ENCODE data around the gene CSRP1. TPM values are rescaled to one million over a fixed set of nuclear protein-coding genes. Genes with fewer than 3 reads are reported as not detected.

CSRP1 gene
- total RNA-seq, 1 donor from 2014 or later = 823 TPM

DNA sequence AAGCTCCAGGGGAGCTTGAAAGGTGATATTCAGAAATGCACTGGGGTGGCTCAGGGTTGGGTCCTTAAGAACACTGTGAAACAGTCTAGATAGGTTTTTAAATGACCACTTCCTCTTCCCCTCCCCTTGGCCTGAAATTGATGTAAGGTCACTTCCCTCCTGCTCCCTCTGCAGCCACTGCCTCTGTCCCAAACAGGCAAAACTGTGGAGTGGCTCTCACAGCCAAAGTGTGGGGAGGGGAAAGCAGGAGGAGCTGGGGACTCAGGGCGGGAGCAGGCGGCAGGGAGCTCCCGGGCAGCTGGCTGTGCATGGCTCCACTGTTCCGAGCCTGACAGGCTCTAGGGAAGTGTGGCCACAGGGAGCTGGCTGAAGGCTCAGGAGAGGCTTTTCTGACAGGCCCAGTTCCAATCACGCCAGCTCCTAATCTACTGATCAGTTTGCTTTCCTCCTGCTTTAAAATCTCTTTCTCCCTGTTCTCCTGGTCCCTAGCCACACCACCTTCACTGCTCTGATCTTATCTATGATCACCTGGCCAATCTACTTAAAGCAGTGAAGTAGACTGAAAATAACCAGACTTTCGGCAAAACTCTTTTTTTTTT, 5.1 kb upstream of the CSRP1 start:
- no peak for DNase-seq (ENCODE audit: low read depth)
- TF ChIP-seq, protein P1, sequence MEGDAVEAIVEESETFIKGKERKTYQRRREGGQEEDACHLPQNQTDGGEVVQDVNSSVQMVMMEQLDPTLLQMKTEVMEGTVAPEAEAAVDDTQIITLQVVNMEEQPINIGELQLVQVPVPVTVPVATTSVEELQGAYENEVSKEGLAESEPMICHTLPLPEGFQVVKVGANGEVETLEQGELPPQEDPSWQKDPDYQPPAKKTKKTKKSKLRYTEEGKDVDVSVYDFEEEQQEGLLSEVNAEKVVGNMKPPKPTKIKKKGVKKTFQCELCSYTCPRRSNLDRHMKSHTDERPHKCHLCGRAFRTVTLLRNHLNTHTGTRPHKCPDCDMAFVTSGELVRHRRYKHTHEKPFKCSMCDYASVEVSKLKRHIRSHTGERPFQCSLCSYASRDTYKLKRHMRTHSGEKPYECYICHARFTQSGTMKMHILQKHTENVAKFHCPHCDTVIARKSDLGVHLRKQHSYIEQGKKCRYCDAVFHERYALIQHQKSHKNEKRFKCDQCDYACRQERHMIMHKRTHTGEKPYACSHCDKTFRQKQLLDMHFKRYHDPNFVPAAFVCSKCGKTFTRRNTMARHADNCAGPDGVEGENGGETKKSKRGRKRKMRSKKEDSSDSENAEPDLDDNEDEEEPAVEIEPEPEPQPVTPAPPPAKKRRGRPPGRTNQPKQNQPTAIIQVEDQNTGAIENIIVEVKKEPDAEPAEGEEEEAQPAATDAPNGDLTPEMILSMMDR (IDR thresholded peaks at IDR 0.05; ENCODE audit: insufficient read depth, low read length, poor library complexity, severe bottlenecking) = no peak
- Histone ChIP-seq H3K36me3 (ENCODE audit: control insufficient read depth, insufficient read depth, low read length) (no peaks in the 10 kb centered on the region), H3K27me3 (ENCODE audit: control insufficient read depth, insufficient read depth, low read length) (no peaks in the 10 kb centered on the region), H3K4me3 (ENCODE audit: low read depth, low read length) (no peak overlapping the region)

DNA sequence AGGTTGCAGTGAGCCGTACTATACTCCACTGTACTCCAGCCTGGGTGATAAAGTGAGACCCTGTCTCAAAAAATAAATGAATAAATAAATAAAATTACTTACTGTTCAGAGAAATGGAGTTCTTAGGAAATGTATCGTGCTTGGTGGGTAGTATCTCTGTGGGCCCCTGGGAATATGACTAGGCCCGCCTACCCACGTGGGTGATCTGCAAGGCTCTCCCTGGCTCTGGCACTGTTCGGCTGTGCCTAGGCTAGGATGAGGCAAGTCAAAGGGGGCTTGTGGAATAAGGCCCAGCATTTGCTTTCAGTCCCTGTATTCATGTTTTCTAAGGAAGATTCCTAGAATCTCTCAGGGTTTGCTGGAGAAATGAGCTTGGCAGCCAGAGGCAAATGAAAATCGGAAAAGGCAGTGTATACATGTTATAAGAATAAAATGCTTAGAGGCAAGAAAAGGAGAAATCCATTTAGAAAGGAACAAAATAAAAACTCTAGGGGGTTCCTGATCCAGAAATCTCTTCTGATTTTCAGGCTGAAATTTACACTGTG, 4.5 kb upstream of the CSRP1 start:
- TF ChIP-seq, protein P1 (IDR thresholded peaks at IDR 0.05; ENCODE audit: insufficient read depth, low read length, poor library complexity, severe bottlenecking) = no peak
- DNase-seq (ENCODE audit: low read depth) = no peak
- Histone ChIP-seq H3K36me3 (ENCODE audit: control insufficient read depth, insufficient read depth, low read length) (no peaks in the 10 kb centered on the region), H3K27me3 (ENCODE audit: control insufficient read depth, insufficient read depth, low read length) (no peaks in the 10 kb centered on the region), H3K4me3 (ENCODE audit: low read depth, low read length) (no peak overlapping the region)

DNA sequence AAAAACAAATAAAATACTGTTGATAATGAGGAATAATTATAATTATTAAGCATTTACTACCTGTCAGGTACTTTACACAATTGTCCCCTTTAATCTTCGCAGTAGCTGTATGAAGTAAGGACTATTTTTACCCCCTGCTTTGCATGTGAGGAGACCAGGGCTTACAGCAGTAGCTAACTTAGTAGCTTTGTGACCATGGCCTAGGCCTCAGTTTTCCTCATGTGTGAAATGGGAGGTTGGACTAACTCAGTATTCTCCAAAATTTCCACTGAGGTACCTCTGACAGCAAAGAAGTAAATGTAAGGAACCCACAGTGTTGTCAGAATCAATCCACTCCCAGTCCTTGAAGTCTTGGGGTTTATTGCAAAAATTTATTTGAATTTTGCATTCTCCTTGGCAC, 3.8 kb upstream of the CSRP1 start:
- no peaks in the 10 kb centered on the region for H3K27me3 ChIP-seq (ENCODE audit: control insufficient read depth, insufficient read depth, low read length)
- no peak overlapping the region for H3K4me3 ChIP-seq (ENCODE audit: low read depth, low read length)
- H3K36me3 ChIP-seq (ENCODE audit: control insufficient read depth, insufficient read depth, low read length) = no peaks in the 10 kb centered on the region
- DNase-seq (ENCODE audit: low read depth) = no peak
- TF ChIP-seq, protein P1 (IDR thresholded peaks at IDR 0.05; ENCODE audit: insufficient read depth, low read length, poor library complexity, severe bottlenecking) = no peak

DNA sequence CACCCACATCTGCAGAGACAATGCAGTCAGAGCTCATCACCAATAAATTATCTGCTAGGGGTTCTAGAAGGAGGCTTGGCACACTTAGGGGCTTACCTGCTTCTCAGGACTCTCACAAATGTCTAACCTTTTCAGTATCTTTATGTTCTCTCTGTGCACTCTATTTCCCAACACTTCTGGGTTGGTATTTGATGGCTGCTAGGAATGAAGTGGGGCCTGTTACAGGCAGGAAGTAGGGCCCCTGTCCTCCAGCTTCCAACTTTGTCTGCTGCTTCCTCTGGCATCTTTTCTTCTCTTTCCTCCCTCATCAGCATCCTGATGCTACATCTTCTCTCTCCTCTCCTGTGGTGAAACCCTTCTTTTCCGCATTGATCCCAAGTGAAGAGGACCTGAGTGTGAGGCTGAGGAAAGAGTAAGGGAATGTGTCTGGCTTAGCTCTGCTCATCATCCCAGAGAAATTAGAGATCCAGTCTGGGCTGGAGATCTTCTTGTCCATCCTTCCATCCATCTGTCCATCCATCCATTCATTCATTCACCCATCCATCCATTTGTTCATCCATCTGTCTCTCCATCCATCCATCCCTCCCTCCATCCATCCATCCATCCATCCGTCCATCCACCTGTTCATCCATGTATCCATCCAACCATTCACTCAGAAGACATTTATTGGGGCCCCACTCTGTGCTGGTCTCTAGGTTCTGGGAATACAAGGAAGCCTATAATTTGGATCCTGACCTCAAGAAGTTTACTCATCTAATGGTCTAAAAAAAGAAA, 2.9 kb upstream of the CSRP1 start:
- Histone ChIP-seq H3K27me3 (ENCODE audit: control insufficient read depth, insufficient read depth, low read length) (no peaks in the 10 kb centered on the region), H3K36me3 (ENCODE audit: control insufficient read depth, insufficient read depth, low read length) (no peaks in the 10 kb centered on the region), H3K4me3 (ENCODE audit: low read depth, low read length) (no peak overlapping the region)
- DNase-seq (ENCODE audit: low read depth) = no peak
- TF ChIP-seq, protein P1 (IDR thresholded peaks at IDR 0.05; ENCODE audit: insufficient read depth, low read length, poor library complexity, severe bottlenecking) = no peak

DNA sequence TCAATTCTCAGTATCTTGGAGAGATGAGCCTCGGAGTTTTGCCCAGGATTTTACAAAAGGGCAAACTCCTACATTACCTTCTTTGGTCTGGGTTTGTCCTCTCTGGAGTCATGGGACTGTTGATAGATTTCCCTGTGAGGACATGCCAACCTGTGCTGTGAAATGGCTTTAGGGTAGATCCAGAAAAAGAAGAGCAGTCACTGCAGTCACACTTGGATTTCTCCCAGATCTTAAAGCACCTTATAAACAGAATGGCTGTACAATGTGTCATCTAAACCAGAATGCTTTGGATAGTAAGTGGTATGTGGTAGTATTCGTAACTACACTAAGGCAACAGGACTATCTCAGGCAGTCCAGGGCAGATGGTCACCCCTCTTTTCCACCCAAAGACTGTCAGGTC, 1.9 kb upstream of the CSRP1 start:
- DNase-seq (ENCODE audit: low read depth) = no peak
- TF ChIP-seq, protein P1 (IDR thresholded peaks at IDR 0.05; ENCODE audit: insufficient read depth, low read length, poor library complexity, severe bottlenecking) = no peak

More for the DNA sequence above, 1.9 kb upstream of the CSRP1 start:
- no peak overlapping the region for H3K4me3 ChIP-seq (ENCODE audit: low read depth, low read length)
- no peaks in the 10 kb centered on the region for H3K27me3 ChIP-seq (ENCODE audit: control insufficient read depth, insufficient read depth, low read length)
- H3K36me3 ChIP-seq (ENCODE audit: control insufficient read depth, insufficient read depth, low read length) = no peaks in the 10 kb centered on the region
